T-helper 2 cell (primary cell): Measurements from ENCODE around the gene CEBPB.

ENCODE experiments used
- DNase-seq, 5 experiments: peaks; one replicate each; pipeline versions ENCODE4 v3.0.0 to v3.0.0-alpha.2; 2012 to 2022

The CEBPB gene

GRCh38 chr20:50230871-50231560 is 40.4 kb downstream of the CEBPB start:
- no peak for DNase-seq

- DNase-seq: no peak
These were observed 41.2 kb downstream of the CEBPB start for GRCh38 chr20:50231854-50232253.

DNA sequence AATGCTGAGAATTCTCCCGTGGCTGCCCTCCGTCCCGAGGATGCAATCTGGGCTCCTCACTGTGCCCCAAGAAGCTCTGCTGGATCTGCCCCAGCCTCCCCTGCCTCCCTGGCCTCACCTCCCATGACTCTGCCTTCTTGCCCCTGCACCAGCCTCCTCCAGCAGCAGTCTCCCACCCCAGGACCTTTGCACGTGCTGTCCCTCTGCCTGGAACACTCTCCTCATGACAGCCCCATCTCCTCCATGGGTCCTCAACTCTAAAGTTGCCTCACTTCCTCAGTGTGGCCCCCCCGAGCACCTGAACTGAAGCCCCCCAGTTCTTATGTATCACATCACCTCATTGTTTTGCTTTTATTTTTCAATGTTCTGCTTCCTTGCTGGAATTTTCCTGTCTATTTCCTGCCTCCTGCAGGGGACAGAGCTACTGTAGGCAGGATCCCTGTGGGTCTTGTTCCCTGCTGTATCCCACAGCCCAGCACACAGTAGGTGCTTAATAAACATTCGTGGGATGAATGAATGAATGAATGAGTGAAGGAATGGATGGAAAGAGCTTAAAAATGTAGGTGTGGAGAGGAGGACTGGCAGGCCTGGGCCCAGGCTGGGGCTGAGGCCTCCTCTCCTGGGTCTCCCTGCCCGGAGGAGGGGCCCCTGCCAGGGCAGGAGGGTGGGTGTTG is 42.2 kb downstream of the CEBPB start:
- DNase-seq: no peak

GRCh38 chr20:50233325-50234212 is 42.9 kb downstream of the CEBPB start:
- DNase-seq: no peak

DNA sequence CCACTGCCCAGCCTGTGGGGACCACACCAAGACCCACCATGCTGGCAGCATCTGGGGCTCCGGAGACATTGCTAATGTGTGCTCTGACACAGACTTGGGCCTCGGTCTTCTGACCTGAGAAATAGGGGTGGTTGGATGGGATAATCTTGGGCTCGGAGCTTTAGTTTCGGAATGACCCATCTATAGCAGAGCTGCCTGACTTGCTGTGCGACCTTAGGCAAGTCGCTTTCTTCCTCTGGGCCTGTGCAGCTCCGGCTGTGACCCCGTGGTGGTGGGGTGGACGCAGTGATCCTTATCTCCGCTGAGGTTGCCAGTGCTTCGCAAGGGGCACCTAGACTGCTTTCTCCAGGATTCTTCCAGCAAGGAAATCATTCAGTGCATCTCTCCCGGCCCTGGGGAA is 43.7 kb downstream of the CEBPB start:
- DNase-seq: no peak

DNA sequence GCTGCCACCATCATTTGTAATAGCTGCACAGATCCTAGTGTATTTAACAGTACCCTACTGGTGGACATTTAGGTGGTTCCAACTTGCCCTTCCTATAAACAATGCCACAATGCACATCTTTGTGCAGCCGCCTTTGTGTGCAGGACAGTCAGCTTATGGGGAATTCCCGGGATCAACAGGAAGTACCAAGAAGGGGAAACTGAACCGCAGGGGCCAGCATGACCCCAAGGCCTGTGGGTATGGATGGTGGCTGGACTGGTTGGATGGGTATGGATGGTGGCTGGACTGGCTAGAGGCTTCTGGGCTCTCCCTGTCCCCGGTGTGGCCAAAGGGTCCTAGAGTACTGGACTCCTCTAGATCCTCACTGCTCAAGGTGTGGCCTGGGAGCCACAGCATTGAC is 46.7 kb downstream of the CEBPB start:
- DNase-seq: no peak

DNA sequence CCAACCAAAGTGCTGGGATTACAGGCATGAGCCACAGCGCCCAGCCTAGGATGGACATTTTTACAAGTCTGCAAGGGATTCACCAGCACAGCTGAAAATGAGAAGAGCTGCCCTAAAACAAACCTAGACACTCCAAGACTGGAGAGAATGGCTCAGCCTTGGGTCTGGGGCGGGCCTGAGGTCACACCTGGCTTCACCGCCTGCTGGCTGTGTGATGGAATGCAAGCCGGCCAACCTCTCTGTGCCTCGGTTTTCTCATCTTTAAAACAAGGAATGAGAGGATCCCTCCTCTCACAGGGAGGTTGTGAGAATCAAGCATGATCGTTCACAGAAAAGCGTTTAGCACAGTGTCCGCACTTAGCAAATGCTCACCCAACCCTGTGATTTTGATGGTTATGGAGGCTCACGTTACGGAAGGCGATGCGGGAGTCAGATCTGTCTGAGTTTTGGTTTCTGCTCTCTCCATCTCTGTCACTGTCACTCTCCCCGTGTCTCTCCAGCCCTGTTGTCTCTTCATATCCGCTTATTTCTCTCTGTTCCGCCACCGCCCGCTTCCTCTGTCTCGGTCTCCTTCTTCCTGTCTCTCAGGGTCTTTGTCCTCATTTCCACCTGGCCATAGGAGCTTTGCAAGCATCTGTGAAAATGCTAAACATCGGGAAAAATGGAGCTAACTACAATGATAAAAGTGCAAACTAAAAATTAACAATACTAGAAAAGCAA is 47.6 kb downstream of the CEBPB start:
- no peak for DNase-seq

DNA sequence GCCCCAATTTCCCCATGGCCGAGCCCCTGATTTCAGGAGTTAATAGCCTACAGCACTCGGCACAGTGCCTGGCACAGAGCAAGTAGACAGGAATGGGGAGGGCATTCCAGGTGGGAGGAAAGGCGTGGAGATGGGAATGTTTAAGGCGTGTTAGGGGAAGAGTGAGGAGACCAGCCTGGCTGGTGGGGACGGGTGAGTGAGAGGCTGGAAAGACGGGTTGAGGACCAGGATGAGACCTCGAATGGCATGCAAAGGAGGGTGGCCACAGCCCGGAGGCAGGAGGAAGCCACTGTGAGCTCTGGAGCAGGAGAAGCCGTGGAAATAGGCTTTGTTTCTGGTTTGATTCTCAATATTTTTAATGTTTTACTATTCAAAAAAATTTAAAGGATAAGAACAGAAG is 49.5 kb downstream of the CEBPB start:
- no peak for DNase-seq

GRCh38 chr20:50242178-50242514 is 51.5 kb downstream of the CEBPB start:
- no peak for DNase-seq
